SJCRH30 (cell line): ENCODE measurements around the gene HTT. TPM values are rescaled to one million over a fixed set of nuclear protein-coding genes. Genes with fewer than 3 reads are reported as not detected.

Source experiments
- DNase-seq, 2 experiments: peaks; one replicate each; pipeline ENCODE4 v3.0.0-alpha.2; 2015 to 2020
- H3K27ac ChIP-seq: fragments of 250-450 bp; sonication (Bioruptor Pico); 2 replicates; pipeline ENCODE4 v1.5.1; 2020; ENCODE audit warnings: mild to moderate bottlenecking, moderate library complexity
- H3K27me3 ChIP-seq: fragments of 250-450 bp; sonication (Bioruptor Pico); 2 replicates; pipeline ENCODE4 v1.5.1; 2020; ENCODE audit warnings: mild to moderate bottlenecking, moderate library complexity
- H3K36me3 ChIP-seq: fragments of 250-450 bp; sonication (Bioruptor Pico); 2 replicates; pipeline ENCODE4 v1.5.1; 2020; ENCODE audit warnings: mild to moderate bottlenecking, moderate library complexity
- H3K4me1 ChIP-seq: fragments of 250-450 bp; sonication (Bioruptor Pico); 2 replicates; pipeline ENCODE4 v1.5.1; 2020; ENCODE audit warnings: mild to moderate bottlenecking, moderate library complexity
- H3K4me3 ChIP-seq: fragments of 250-450 bp; sonication (Bioruptor Pico); 2 replicates; pipeline ENCODE4 v1.5.1; 2020; ENCODE audit warnings: mild to moderate bottlenecking, moderate library complexity
- H3K9me3 ChIP-seq: fragments of 250-450 bp; sonication (Bioruptor Pico); replicated peaks from 2 replicates; pipeline ENCODE4 v1.5.1; 2020; ENCODE audit warnings: mild to moderate bottlenecking, moderate library complexity
- total RNA-seq: library from RNA; depleted of rRNA; stranded (reverse); fragments of >200 nt; shearing (Covaris generic); gene quantifications from 2 replicates; pipeline ENCODE4 v1.2.3, GENCODE V29; 2014; rRNA removed

HTT gene
- total RNA-seq, 1 experiment from 2014 or later, result 30.7 TPM

DNA sequence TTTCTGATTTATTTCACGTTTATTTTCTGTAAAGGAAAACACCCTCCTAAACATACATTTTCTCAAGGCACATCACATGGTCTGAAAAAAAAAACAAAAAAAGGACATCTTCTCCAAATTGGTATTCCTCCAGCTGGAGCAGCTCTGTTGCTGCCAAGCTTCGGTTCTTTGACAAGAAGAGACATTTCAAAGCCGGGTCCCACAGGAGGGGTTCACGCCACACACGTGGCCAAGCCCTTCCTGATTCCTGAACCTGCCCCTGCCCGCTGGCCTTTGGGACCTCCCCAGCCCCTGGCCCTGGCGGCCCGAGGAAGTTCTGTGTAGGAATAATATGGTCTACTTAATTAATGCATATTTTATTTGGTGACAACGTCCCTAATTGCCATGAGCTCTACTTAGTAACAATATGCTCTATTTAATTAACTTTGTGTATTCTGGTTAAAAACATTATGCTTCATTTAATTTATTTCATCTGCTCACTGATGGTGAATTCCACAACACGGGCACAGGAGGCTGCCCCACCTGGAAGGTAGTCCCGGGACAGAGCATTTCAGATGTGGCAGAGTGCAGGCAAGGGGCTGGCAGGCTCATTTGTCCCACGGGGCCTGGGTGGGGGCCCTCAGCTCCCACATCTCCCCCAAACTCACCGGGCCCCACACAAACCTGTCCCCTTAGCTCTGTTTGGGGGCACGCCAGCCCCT lies 212.9 kb downstream of the HTT start:
- DNase-seq, result peak in 1 of 2 experiments; percentile 2
- H3K27me3 ChIP-seq, result no peaks in the 10 kb centered on the region; the same call in 1 of the 2 replicates
- no peaks in the 10 kb centered on the region for H3K9me3 ChIP-seq
- H3K27ac ChIP-seq, result no peak overlapping the region
- H3K4me3 ChIP-seq, result no peak overlapping the region
- no peaks in the 10 kb centered on the region for H3K36me3 ChIP-seq
- H3K4me1 ChIP-seq, result no peaks in the 10 kb centered on the region; the same call in 1 of the 2 replicates

DNA sequence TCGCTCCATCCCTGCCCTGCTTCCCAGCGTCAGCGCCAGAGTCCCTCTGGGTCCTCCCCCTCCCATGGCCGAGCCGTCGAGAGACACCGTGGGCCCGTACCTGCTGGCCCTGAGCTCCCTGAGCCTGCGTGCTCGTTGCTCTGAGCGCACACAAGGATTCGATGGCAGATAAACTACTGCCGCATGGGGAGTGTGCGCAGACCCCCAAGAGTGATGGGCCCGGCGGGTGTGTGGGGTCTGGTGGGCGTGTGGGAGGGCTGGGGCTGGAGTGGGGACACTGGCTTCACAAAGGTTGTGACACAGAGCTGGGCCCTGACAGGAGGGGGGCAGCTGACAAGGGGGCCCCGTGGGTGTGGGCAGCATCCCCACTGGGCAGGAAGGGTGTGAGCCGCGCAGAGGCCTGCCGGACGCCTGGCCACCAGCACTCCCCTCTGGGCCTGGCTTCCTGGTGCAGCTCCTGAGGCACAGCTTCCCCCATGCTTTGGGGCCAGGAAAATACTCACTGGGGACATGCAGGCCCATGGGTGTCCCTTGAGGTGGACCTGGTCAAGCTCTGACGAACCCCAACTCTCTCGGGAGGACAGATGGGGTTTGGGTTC lies 213.6 kb downstream of the HTT start:
- Histone ChIP-seq H3K36me3 (no peaks in the 10 kb centered on the region), H3K4me3 (no peak overlapping the region), H3K9me3 (no peaks in the 10 kb centered on the region), H3K27ac (no peak overlapping the region), H3K4me1 (no peaks in the 10 kb centered on the region; the same call in 1 of the 2 replicates), H3K27me3 (no peaks in the 10 kb centered on the region; the same call in 1 of the 2 replicates)
- DNase-seq, result no peak

DNA sequence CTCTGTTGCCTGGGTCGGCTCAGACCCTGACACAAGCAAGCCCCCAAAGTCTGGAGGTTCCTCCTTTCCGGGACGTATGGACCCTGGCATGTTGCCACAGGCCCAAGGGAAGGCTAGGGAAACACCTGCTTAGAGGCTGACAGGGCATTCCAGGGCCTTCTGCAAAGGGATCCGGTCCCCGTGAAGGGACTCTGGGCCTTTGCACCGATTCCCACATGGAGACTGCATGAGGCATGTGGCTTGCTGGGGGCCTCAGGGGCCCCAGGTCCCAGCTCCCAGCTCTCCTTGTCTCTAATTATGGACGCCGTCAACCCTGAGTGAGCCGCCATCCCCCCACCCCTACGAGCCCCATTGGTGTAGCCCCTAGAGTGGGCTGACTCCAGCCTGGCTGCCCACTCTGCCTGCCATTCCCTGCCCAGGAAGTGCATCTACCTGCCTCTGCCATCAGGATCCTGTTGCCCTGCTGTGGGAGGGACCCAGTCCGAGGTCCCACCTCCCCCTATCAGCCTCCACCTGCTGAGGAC lies 214.2 kb downstream of the HTT start:
- Histone ChIP-seq H3K27ac (no peak overlapping the region), H3K4me1 (no peaks in the 10 kb centered on the region; the same call in 1 of the 2 replicates), H3K27me3 (no peaks in the 10 kb centered on the region; the same call in 1 of the 2 replicates), H3K9me3 (no peaks in the 10 kb centered on the region), H3K36me3 (no peaks in the 10 kb centered on the region), H3K4me3 (no peak overlapping the region)
- no peak for DNase-seq

DNA sequence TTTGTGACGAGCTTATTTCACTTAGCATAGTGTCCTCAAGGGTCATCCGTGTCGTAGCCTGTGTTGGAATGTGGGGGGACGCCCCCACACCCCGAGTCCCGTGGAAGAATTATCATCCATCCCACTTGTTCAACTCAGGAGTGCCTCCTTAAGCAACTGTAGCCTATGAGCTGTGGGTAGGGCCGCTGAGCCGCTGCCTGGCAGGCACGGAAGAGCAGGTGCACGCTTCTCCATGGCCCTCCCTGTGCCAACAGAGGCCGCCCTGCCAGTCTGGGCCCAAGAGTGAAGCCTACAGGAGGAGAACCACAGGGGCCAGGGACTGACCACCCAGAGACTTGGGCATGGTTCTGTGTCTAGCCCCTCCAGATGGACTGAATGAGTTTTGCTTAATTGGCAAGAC lies 216.0 kb downstream of the HTT start:
- no peaks in the 10 kb centered on the region; the same call in 1 of the 2 replicates for H3K27me3 ChIP-seq
- H3K4me1 ChIP-seq, result no peaks in the 10 kb centered on the region; the same call in 1 of the 2 replicates
- no peak overlapping the region for H3K27ac ChIP-seq
- H3K4me3 ChIP-seq, result no peak overlapping the region
- H3K36me3 ChIP-seq, result no peaks in the 10 kb centered on the region
- no peaks in the 10 kb centered on the region for H3K9me3 ChIP-seq
- DNase-seq, result no peak

DNA sequence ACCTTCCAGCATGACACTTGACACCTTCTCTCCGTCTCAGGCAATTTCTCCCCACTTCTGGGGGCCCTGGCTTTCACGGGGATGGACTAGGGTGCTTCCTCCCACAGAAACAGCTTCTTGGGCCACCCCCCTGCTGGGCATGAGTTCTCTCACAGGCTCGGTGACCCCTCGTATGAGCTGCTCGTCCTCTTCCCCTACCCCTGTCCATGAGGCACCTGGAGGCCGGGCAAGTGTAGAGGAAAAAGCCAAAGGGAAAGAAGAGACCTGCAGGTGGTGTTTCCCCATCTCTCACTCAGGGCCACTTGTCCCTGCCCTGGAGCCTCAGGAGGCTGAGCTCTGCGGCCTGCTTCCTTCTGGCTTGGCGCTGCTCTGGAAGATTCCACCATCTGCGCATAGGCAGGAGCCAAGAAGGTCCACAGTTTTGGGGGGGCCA lies 216.4 kb downstream of the HTT start:
- H3K27me3 ChIP-seq, result no peaks in the 10 kb centered on the region; the same call in 1 of the 2 replicates
- no peaks in the 10 kb centered on the region; the same call in 1 of the 2 replicates for H3K4me1 ChIP-seq
- H3K9me3 ChIP-seq, result no peaks in the 10 kb centered on the region
- no peak overlapping the region for H3K4me3 ChIP-seq
- no peaks in the 10 kb centered on the region for H3K36me3 ChIP-seq
- no peak overlapping the region for H3K27ac ChIP-seq
- DNase-seq, result no peak

DNA sequence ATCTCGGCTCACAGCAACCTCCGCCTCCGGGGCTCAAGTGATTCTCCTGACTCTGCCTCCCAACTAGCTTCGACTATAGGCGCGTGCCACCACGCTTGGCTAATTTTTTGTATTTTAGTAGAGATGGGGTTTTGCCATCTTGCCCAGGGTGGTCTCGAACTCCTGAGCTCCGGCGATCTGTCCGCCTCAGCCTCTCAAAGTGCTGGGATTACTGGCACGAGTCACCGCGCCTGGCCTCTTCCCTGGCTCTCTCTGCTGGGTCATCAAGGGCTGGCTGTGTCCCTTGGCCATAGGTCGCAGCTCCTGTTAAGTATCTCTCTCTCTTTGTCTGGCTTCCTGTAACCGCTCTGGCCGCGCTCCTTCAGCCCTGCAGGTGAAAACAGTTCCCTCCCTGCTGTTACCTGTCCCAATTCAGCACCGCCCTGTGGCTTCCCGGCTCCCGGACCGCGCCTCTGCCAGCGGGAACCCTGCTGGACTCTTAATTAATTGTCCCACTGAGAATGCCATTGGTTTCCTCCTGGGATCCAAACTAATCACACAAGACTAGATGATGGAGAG lies 217.0 kb downstream of the HTT start:
- H3K4me1 ChIP-seq, result no peaks in the 10 kb centered on the region; the same call in 1 of the 2 replicates
- peak in 1 of 2 experiments; percentile 35 for DNase-seq
- peak overlapping the region; percentile 40; the same call in 1 of the 2 replicates for H3K27ac ChIP-seq
- H3K9me3 ChIP-seq, result no peaks in the 10 kb centered on the region
- no peaks in the 10 kb centered on the region for H3K36me3 ChIP-seq
- H3K4me3 ChIP-seq, result peak overlapping the region; percentile 82
- H3K27me3 ChIP-seq, result no peaks in the 10 kb centered on the region; the same call in 1 of the 2 replicates

DNA sequence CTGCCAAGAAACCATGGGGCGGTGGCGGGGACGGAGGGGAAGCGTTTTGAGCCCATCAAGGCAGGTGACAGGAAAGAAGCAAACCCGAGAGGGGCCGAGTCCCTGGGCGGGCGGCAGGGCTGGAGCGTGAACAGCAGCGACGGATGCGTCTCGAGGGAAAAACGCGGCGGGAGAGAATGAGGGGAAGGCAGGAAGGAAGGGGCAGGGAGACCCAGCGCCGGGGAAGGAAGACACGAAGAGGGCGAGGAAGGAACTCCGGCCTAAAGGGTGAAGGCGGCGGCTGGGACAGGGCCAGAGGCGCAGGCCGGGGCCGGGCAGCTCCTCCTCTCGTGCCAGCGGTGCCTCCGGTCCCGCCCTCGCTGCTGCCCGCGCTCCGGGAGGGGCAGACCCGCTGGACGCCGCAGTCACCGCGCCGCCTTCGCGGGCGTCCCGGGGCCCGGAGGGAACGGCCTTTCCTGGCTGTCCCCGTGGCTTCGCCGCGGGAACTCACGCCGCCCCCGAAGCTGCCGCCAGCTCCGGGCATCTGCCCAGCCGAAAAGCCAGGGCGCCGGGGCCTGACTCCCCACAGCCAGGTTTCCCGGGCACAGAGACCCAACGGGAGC lies 217.6 kb downstream of the HTT start:
- H3K4me3 ChIP-seq, result peak overlapping the region; percentile 82
- H3K4me1 ChIP-seq, result no peaks in the 10 kb centered on the region; the same call in 1 of the 2 replicates
- H3K9me3 ChIP-seq, result no peaks in the 10 kb centered on the region
- no peaks in the 10 kb centered on the region; the same call in 1 of the 2 replicates for H3K27me3 ChIP-seq
- peak overlapping the region; percentile 40 for H3K27ac ChIP-seq
- DNase-seq, result peak; percentile 67 to 69
- no peaks in the 10 kb centered on the region for H3K36me3 ChIP-seq

DNA sequence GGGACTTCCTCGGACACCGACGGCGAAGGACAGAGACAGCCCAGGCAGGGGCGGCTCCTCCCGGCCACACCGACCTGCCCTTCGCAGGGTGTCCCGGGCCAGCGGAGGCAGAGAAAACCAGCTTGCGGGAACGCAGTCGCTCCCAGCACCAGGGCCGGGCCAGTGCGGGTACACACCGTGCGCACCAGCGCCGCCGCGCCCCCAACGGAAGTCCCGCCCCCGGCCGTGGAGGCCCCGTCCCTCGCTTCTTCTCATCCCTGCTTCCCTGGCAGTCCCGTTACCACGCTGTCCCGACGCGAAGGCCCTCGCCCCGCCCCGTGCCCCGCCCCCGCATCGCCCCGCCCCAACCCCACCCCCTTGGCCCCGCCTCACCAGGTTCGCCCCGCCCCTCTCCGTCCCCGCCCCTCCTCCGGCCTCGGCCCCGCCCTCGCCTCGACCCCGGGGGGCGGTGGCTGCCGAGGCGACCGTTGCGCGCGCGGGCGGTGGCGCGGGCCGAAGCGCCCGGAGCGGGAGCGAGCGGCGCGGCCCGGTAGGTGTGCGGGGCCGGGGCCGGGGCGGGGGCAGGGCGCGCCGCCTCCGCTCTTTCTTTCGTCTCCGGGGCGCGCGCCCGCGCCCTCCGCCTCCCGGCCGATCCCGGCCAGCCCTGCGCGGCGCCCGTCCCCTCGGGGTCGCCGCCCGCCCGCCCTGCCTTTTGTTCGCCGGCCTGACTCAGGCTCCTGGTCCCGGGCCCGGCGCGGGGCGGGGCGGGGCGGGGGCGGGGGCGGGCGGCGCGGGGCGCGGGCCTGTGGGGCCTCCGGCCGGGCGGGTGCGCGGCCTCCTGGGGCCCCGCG lies 218.3 kb downstream of the HTT start, which contains the start of gene RGS12:
Gene RGS12, plus strand, starts transcription at position 451 of the 830 bp plus-strand sequence. CDS start 23,150 bp downstream, outside the sequence.
- peak; percentile 96 to 97 for DNase-seq
- H3K27ac ChIP-seq, result peak within 1 kb of the TSS; percentile 40
- H3K9me3 ChIP-seq, result no peaks in the 10 kb centered on the region
- H3K36me3 ChIP-seq, result no peaks in the 10 kb centered on the region
- H3K4me1 ChIP-seq, result no peaks in the 10 kb centered on the region; the same call in 1 of the 2 replicates
- peak within 1 kb of the TSS; percentile 82 for H3K4me3 ChIP-seq
- H3K27me3 ChIP-seq, result no peaks in the 10 kb centered on the region; the same call in 1 of the 2 replicates

Other genes starting within 250 kb of the HTT start
- gene ADD1, start 230.8 kb upstream of the HTT start, total RNA-seq, result 131 and 139 TPM in 2 replicates
- gene NOP14, start 111.3 kb upstream of the HTT start, total RNA-seq, result 36.6 and 39.5 TPM in 2 replicates
- gene GRK4, start 111.1 kb upstream of the HTT start, total RNA-seq, result 3.8 and 5.9 TPM in 2 replicates
- not detected in 2 replicates for gene HTT-AS, start 143 bp upstream of the HTT start, total RNA-seq
- 0.04 and 0.08 TPM in 2 replicates for gene MSANTD1, start 174.5 kb downstream of the HTT start, total RNA-seq
- gene RGS12, start 218.3 kb downstream of the HTT start, total RNA-seq, result 26.3 and 34.0 TPM in 2 replicates